Psoas muscle (tissue), 8 donors: ENCODE measurements around the gene NDUFS1. TPM values are rescaled to one million over a fixed set of nuclear protein-coding genes. Genes with fewer than 3 reads are reported as not detected.

Experiments
- ATAC-seq, 4 donors: fragments of 200-7000 bp; cut with Tn5 transposase; one replicate each; pipeline ENCODE4 v1.9.1; 2020; ENCODE audit warnings: moderate library complexity in 3 of 4, mild to moderate bottlenecking in 2 of 4
- DNase-seq, 2 donors: peaks; one replicate each; pipeline ENCODE4 v3.0.0-alpha.2; 2020
- H3K27ac ChIP-seq: fragments of 200-600 bp; one replicate; pipeline ENCODE4 v1.8.0; 2022
- H3K27me3 ChIP-seq, 3 donors: fragments of 200-600 bp in 1 of 3; one replicate each; pipeline versions ENCODE4 v1.6.1 to v1.8.0; 2013 to 2022; ENCODE audit warnings: low read length in 2 of 3, mild to moderate bottlenecking in 2 of 3, moderate library complexity in 1 of 3; ENCODE audit not compliant: insufficient read depth in 3 of 3
- H3K36me3 ChIP-seq, 2 donors: fragments of 200-600 bp in 1 of 2; one replicate each; pipeline versions ENCODE4 v1.6.1 to v1.8.0; 2013 to 2022; ENCODE audit warnings: low read depth in 1 of 2, mild to moderate bottlenecking in 1 of 2, moderate library complexity in 1 of 2; ENCODE audit not compliant: insufficient read depth in 1 of 2
- H3K4me1 ChIP-seq: fragments of 200-600 bp; one replicate; pipeline ENCODE4 v1.8.0; 2022
- H3K4me3 ChIP-seq: fragments of 200-600 bp; one replicate; pipeline ENCODE4 v1.8.0; 2022; ENCODE audit warnings: mild to moderate bottlenecking
- H3K9me3 ChIP-seq: fragments of 200-600 bp; one replicate; pipeline ENCODE4 v1.8.0; 2022
- WGBS, 3 donors: extraction: QIAGEN DNeasy Blood & Tissue Kit; methylation state at CpG; one replicate each; pipeline versions ENCODE4 v1.1.6 to v1.1.7; 2013; 5-methylcytosine and 5-hydroxymethylcytosine counted together
- intact Hi-C, 2 donors: fragments of 100-400 bp; cut with DNase I; formaldehyde crosslinking; loops; one replicate each; pipeline versions ENCODE4 v1.11.0 to v1.14.2; 2022
- polyA plus RNA-seq, 3 donors: library from polyadenylated mRNA; stranded (reverse); fragments of 200-250 nt; gene quantifications; one replicate each; pipeline ENCODE4 v1.2.3, GENCODE V29; 2013
- total RNA-seq, 4 donors: library from RNA; stranded (reverse); fragmentation: NEBNext Ultra II Directional in 2 of 4; extraction: Animal tissue kit (Norgen Biotek cat#: 25700) in 2 of 4; gene quantifications; one replicate each; pipeline versions ENCODE4 v1.2.1 to v1.2.4, GENCODE V29; 2021 to 2023
- TF ChIP-seq, protein P1 (sequence below): fragments of 200-600 bp; IDR thresholded peaks from one replicate; pipeline ENCODE4 v1.8.0; 2022; ENCODE audit warnings: antibody characterized with exemption
- donor health status: healthy with polysubstance abuse.
- donor health status: DM: no; HTN: no; CAD: no; lungs with moderate emphysema.
- donor health status: Bipolar disorder and iron deficiency.
- donor health status: healthy.
- donor health status: DM: yes; HTN: yes; CAD: no.
- donor health status: DM: no; HTN: no; CAD: no.
- donor health status: DM: no; HTN: no; CAD: no.
- donor health status: DM: yes; HTN: yes; CAD: no.

NDUFS1 gene
- total and polyA plus RNA-seq, 7 donors = 117 to 420 (median 231) TPM

DNA sequence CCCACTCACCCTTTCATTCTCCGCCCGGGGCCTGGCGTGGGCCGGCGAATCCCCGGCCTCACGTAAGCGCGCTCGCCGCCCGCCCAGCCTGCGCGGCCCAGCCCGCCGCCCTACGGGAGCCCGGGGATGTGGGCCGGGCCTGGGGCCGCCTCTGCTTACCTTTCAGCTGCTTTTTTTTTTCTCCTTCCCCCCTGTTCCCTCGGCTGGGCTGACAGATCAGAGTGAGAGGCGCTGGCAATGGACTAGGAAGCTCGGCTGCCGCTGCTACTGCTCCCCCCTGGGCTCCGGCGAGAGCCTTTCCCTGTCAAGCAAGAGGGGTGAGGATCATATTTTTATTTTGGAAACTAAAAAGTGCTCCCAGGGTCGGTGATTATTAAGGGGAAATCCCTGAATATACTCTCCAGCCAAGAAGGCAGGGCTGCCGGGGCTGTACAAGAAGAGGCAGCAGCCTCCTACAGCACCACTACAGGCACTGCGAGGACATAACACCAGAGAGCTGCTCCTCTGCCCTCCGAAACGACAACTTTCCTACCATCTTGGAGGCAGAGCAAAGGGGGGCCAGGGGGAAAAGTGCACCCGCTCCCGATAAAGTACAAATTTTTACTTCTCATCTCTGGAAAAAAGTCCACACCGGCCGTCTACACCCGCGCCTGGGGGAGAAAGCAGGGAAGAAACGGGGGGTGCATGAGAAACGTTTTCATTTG is 73.3 kb downstream of the NDUFS1 start, which contains the start of gene INO80D:
Gene INO80D (minus strand): TSS at position 433 of the 704 bp plus-strand sequence. CDS start 23,158 bp downstream, outside the sequence.
- peak; percentile 84 to 90 (median 88) for ATAC-seq
- no peaks in the 10 kb centered on the region for H3K27me3 ChIP-seq
- DNase-seq = peak; percentile 73 to 86
- H3K4me1 ChIP-seq = peaks cover 8% of the 10 kb centered on the region
- peak within 1 kb of the TSS; percentile 88 for H3K4me3 ChIP-seq
- H3K27ac ChIP-seq = peak within 1 kb of the TSS; percentile 96
- intact Hi-C loops = loop anchor here in 1 of 2 donors (5.0 kb wide), 1 partner anchor 71 kb away; the partner anchor contains the start of genes EEF1B2 and NDUFS1
- H3K9me3 ChIP-seq = no peaks in the 10 kb centered on the region
- peaks cover 0 to 14% of the 10 kb centered on the region in 2 donors for H3K36me3 ChIP-seq
- 0 to 1% (median 0%) methylated on average over 34 to 39 of the region's 39 CpGs for WGBS, 3 donors
- TF ChIP-seq, protein P1, sequence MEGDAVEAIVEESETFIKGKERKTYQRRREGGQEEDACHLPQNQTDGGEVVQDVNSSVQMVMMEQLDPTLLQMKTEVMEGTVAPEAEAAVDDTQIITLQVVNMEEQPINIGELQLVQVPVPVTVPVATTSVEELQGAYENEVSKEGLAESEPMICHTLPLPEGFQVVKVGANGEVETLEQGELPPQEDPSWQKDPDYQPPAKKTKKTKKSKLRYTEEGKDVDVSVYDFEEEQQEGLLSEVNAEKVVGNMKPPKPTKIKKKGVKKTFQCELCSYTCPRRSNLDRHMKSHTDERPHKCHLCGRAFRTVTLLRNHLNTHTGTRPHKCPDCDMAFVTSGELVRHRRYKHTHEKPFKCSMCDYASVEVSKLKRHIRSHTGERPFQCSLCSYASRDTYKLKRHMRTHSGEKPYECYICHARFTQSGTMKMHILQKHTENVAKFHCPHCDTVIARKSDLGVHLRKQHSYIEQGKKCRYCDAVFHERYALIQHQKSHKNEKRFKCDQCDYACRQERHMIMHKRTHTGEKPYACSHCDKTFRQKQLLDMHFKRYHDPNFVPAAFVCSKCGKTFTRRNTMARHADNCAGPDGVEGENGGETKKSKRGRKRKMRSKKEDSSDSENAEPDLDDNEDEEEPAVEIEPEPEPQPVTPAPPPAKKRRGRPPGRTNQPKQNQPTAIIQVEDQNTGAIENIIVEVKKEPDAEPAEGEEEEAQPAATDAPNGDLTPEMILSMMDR = peak; percentile 40

DNA sequence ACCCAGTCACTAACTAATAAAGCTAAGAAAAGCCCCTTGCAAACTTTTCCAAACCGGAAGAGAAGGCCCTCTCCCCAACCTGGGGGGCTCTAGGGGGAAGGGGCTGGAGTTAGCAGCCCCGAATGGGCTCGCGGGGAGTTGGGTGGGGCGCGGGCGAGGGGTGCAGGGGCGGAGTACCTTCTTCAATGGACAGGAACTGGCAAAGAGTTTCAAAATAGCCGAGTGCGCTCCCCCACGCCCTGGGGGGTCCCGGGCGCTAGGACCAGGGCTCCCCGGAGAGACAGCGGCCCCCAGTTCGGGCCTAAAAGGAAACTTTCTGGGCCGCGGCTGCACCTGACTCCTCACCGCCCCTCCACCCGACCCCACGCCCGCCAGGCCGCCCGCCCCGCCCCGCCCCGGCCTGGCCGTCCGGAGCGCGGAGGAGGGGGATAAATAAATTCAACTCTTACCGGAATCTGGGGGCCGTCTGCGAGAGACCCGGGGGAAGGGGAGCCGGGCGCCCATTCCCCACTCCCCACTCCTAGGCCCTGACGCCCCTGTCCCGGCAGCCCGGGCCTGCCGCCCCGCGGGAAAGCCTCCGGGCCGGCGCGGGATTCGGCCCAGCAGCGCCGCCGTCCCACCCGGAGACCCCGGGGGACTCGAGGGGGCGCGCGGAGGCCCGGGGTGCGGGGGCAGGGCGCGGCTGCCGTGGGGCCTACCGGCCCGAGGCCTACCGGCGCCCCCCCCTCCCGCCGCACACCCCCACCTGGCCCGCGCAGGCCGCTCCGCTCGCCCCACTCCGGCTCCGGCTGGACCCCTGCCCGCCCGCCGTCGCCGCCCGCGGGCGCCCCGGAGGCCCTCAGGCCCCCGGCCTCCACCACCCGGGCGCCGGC is 74.1 kb downstream of the NDUFS1 start:
- WGBS, 3 donors = 0 to 1% (median 1%) methylated on average over 25 to 88 of the region's 88 CpGs
- no peaks in the 10 kb centered on the region for H3K27me3 ChIP-seq
- intact Hi-C loops = loop anchor here in 1 of 2 donors (5.0 kb wide), 1 partner anchor 72 kb away; the partner anchor contains the start of genes EEF1B2 and NDUFS1
- H3K4me3 ChIP-seq = peak overlapping the region; percentile 88
- peak; percentile 35 to 60 (median 47) for ATAC-seq
- peaks cover 12% of the 10 kb centered on the region for H3K4me1 ChIP-seq
- DNase-seq = peak; percentile 47 to 67
- TF ChIP-seq, protein P1 = no peak
- H3K9me3 ChIP-seq = no peaks in the 10 kb centered on the region
- peaks cover 0 to 6% of the 10 kb centered on the region in 2 donors for H3K36me3 ChIP-seq
- H3K27ac ChIP-seq = peak overlapping the region; percentile 96

- Histone ChIP-seq H3K4me1 (peaks cover 19% of the 10 kb centered on the region), H3K27ac (peak overlapping the region; percentile 96), H3K27me3 (no peaks in the 10 kb centered on the region), H3K36me3 (no peaks in the 10 kb centered on the region), H3K4me3 (peak overlapping the region; percentile 88), H3K9me3 (no peaks in the 10 kb centered on the region)
- peak; percentile 65 to 80 for DNase-seq
- TF ChIP-seq, protein P1 = no peak
- peak; percentile 65 to 70 (median 68) for ATAC-seq
- WGBS, 3 donors = 0 to 2% (median 1%) methylated on average over 10 of the region's 10 CpGs
- intact Hi-C loops = no loop called here
These were observed 74.8 kb downstream of the NDUFS1 start for GRCh38 chr2:206084439-206084869.

DNA sequence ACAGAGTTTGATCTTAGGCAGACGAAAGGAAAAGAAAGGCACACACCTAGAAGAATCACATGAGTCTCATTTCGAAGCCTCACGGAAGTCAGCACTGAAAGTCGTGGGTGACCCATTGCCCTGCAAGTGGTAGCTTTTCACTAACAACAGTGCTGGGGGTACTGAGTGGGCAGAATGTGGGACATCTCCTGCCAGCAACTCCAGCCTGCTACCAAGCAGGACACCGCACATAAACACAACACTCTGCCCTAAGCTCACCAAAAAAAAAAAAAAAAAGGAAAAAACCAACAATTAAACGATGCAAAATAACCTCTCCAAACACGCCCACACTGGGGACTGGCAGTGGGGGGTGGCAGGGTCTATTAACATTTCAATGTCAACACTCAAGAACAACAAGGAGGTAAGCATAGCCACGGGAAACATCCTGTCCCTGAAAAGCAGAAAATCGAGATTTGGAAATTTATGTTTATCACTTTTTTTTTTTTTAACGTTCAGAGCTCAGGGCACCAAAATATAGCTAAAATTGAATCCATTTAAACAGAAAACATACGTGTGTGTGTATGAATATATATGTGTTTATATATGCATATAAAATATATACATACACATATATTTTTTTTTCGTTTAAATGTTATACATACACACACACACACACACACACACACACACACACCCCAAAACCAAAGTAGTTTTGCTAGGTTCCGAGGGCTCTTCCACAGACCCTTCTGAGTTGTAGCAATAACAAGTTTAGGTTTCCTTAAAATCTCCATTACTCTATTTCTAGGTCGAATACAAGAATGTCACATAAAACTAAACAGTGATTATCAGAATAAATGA is 75.4 kb downstream of the NDUFS1 start:
- H3K4me1 ChIP-seq = peaks cover 19% of the 10 kb centered on the region
- intact Hi-C loops = no loop called here

More for the DNA sequence above, 75.4 kb downstream of the NDUFS1 start:
- Histone ChIP-seq H3K4me3 (peak overlapping the region; percentile 88), H3K36me3 (no peaks in the 10 kb centered on the region), H3K9me3 (no peaks in the 10 kb centered on the region), H3K27me3 (no peaks in the 10 kb centered on the region), H3K27ac (peak overlapping the region; percentile 96)
- TF ChIP-seq, protein P1 = no peak
- WGBS, 3 donors = 10 to 20% (median 11%) methylated on average over 14 of the region's 14 CpGs
- ATAC-seq (no peak), DNase-seq (no peak)
